GM11168 (cell line): Measurements from ENCODE around the gene MBD3L5.
"Not testable (repeated sequence)": the region's sequence is repeated elsewhere in the genome, so short reads cannot be mapped to it uniquely, and the experiment has no call there.

Source experiments
- in situ Hi-C: fragments of 300-500 bp; cut with MboI; formaldehyde crosslinking; loops from one replicate; pipeline ENCODE4 v1.12.0; 2022; ENCODE audit warnings: low sequenced_read_pairs; ENCODE audit not compliant: unreplicated experiment

Gene MBD3L5

GRCh38 chr19:7030278-7030677, at the start of gene MBD3L5:
Gene MBD3L5, plus strand, starts transcription at chr19:7030578. Its CDS starts 34 bp downstream, at chr19:7030612.
- in situ Hi-C loops: not testable (repeated sequence)

- in situ Hi-C loops: no loop called here
Measured at GRCh38 chr19:6983448-6983847, 46.9 kb upstream of the MBD3L5 start.

GRCh38 chr19:6987850-6988249, 42.5 kb upstream of the MBD3L5 start:
- in situ Hi-C loops: no loop called here

DNA sequence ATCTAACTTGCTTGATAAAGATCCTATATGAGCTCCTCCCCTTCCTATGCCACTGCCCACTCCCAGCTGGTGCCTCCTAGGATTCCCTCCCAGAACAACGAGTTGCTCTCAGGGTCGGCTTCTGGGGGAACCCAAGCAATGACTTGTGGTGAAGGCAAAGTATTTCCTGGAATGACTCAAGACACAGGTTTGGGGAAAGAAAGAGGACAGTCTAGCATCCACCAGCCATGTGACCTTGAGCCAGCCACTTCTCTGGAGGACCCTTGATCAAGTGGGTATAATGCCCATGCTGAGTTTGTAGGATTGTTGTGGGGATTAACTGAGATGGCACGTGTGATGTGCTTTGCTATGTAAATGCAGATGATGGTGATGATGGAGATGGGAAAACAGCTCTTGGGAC, 42.1 kb upstream of the MBD3L5 start:
- in situ Hi-C loops: no loop called here

- in situ Hi-C loops: no loop called here
Measured at GRCh38 chr19:6995054-6995453, 35.3 kb upstream of the MBD3L5 start.

GRCh38 chr19:6996810-6997209, 33.6 kb upstream of the MBD3L5 start:
- in situ Hi-C loops: no loop called here

DNA sequence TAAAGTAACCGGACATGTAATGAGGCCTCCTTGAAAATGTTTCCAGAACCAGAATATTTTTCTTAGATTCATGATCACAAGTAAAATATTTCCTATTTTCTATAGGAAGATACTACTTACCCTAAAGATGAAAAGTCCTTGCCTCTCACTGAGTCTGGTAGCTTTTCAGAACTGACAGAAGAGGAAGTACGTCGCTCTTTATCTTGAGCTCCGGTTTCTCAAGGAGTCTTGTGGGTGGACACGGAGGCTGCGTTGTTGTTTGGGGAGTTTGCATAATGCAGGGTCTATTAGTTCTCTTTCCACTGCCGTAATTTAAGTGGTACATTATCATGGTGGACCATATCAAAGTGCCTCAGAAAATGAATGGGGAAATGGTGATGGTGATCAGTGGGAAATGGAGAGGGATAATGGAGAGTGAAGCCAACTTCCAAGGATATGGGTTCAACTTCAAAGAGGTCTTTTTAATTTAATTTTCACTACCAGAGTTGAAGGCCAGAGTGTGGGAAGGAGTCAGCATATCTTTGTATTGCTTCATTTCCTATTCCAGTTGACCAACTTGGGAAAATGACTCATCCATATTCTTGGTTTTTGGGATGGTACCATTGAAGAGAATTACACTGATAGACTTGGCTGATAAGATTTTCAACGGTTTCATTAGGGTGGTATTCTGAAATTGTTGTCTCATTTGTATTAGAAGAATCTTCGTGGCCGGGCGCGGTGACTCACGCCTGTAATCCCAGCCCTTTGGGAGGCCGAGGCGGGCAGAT, 32.5 kb upstream of the MBD3L5 start:
- in situ Hi-C loops: no loop called here

- in situ Hi-C loops: no loop called here
Measured at GRCh38 chr19:6999933-7000332, 30.4 kb upstream of the MBD3L5 start.

GRCh38 chr19:7000333-7000732, 30.0 kb upstream of the MBD3L5 start:
- in situ Hi-C loops: no loop called here

DNA sequence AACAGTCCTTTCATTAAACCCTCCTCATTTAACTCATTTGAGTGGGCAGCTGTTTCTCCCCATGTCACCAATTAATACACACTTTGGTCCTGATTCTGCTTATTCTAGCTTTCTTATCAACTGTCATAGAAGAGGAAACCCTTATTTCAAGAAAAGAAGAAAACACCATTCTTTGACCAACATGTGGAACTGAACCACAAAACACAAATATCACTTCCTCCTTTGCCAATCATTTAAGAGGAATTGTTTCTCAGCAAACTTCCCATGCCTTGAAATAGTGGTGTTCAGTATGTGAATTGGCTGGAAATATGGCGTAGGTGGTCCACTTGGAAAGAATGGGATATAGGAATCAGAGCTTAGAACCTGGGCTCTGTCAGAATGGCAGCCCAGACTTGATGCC, 29.6 kb upstream of the MBD3L5 start:
- in situ Hi-C loops: no loop called here

- in situ Hi-C loops: no loop called here
Measured at GRCh38 chr19:7004313-7004931, 26.0 kb upstream of the MBD3L5 start.

DNA sequence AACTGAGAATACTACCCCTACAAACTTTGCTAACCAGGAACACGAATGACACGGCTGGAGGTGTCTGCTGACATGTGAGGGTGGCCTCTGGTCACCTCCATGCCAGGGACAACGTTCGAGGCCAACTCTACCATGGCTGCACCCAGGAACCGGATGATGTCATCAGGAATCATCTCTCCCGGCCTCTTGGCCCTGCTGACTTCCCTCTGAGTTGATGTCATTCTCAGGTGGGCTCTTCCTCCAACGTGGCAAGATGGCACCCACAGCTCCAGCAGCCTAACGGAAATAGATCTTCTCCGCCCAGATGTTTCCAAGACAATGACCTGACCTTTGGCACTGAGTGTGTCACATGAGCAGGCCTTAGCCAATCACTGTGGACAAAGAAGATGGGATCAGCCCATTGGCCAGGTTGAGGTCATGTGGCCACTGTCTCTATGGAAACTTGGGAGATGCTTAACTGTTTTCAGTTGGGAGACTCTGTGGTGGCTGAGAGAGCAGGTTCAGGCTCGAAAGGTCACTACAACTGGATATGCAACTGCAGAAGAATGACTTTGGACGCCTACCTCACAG, 24.2 kb upstream of the MBD3L5 start:
- in situ Hi-C loops: no loop called here

GRCh38 chr19:7007859-7008258, 22.5 kb upstream of the MBD3L5 start:
- in situ Hi-C loops: no loop called here

GRCh38 chr19:7010722-7011593, 19.4 kb upstream of the MBD3L5 start:
- in situ Hi-C loops: no loop called here

- in situ Hi-C loops: no loop called here
Measured at GRCh38 chr19:7013678-7014077, 16.7 kb upstream of the MBD3L5 start.

DNA sequence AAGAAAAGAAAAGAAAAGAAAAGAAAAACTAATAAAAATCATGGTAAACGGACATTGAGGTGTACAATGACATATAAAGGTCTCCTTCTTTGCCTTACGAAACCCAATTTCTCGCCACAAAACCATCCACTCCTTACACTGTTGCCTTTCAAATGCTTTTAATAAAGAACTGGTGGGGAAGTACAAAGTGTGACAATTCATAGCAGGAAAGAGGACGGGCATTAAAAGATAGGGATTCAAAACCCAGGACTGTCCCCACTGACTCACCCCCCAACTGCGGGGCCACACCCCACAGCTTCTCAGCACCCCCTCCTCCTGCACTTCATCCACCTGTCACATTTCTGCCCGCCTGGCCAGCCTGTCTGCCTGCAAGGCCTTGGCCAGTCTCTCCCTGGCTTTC, 11.6 kb upstream of the MBD3L5 start:
- in situ Hi-C loops: no loop called here

GRCh38 chr19:7021331-7021730, 9.0 kb upstream of the MBD3L5 start, which contains the start of gene MBD3L2B:
Gene MBD3L2B, minus strand, starts transcription at chr19:7021431. Its CDS starts 34 bp downstream, at chr19:7021397.
- in situ Hi-C loops: not testable (repeated sequence)

- in situ Hi-C loops: not testable (repeated sequence)
Measured at GRCh38 chr19:7028790-7029189, 1.6 kb upstream of the MBD3L5 start.

GRCh38 chr19:7040079-7040478, 9.7 kb downstream of the MBD3L5 start, which contains the start of gene MBD3L4:
Gene MBD3L4, minus strand, starts transcription at chr19:7040179. Its CDS starts 35 bp downstream, at chr19:7040144.
- in situ Hi-C loops: not testable (repeated sequence)

- in situ Hi-C loops: not testable (repeated sequence)
Measured at GRCh38 chr19:7041563-7041962, 11.2 kb downstream of the MBD3L5 start.
